Cortex of kidney (tissue), 1 donor: ENCODE results near the gene NPHP4.

Experiments used
- DNase-seq: peaks from one replicate; lab custom pipeline; 2025; lab: John Stamatoyannopoulos, UW

The NPHP4 gene

GRCh38 chr1:5971471-5972197 lies 20.6 kb downstream of the NPHP4 start:
- no peak for DNase-seq

DNA sequence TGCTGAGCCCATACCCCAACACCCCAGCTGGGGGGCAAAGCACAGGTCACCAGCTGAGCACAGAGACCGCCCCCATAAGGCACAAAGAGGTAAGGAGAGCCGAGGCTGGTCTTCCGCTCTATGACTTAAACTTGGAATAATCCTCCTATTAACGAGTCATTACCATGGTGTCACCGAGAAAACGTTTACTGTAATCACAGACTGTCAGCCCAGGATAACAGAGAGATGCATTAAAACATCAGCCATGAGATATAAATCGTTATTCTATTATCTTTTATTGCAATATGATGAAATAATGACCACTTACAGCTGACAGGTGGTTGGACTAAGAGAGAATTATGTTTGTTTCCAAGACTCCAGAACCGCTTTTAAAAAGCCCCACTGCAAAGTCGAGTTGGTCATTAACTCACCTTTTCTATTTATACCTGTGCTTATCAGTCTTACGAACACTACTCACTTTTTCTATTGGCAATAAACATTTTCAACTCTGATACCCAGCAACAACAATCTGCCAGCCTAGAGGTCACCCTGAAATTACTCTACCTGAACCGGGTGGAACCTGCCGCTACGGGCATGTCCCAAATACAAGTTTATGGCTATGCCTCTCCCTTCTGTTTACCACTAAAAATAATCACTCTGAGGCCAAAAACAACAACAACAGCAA lies 21.5 kb downstream of the NPHP4 start:
- DNase-seq = no peak

DNA sequence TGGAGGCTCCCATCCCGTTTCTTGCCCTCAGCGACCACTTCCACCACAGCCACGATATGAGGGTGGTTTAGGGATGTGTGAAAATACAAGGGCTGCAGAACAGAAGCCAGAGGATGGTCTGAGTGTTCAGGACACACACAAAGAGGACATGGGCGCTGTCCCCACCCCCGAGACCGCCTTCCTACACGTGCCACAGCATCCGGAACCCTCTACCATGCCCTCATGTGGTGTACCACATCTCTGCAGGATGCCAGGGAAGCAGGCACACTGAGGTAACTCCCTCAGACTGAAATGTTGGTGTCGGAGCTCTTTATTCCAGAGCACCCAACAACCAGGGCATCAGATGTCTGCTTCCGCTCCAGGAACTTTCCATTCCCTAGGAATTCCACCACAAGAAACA lies 23.1 kb downstream of the NPHP4 start:
- no peak for DNase-seq

- DNase-seq = no peak
Observed at GRCh38 chr1:5968161-5968736, 24.0 kb downstream of the NPHP4 start.

GRCh38 chr1:5967351-5968160 lies 24.7 kb downstream of the NPHP4 start:
- DNase-seq = no peak

DNA sequence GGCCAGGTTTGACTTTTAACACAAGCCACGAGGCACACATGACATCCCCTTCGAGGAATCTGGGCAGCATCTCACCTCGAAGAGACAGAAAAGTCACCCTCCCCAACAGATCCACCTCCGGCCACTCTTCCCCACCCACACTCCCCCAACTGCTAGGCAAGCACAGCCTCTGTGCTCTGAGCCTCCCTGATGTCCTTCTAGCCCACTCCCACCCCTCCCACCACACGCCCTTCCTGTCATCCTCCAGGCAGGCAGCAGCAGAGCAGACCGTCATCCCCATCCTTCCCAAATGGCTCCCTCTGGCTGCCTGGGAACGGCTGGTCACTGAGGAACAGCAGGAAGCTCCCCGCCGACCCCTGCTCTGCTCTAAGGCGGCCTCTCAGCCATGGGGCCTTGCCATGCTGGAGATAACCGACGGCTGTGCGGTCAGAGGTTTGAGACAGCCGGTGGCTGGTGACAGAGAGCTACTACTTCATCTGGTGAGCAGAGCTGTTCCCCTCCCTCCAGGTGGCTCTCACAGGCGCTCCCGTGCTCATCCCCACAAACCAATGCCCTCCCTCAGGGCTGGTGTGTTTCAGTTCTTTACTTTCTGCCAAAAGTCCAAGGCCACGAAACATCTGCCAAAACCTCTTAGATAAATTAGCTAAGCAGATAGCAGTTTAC lies 25.6 kb downstream of the NPHP4 start:
- no peak for DNase-seq

GRCh38 chr1:5965586-5966131 lies 26.6 kb downstream of the NPHP4 start:
- DNase-seq = no peak

DNA sequence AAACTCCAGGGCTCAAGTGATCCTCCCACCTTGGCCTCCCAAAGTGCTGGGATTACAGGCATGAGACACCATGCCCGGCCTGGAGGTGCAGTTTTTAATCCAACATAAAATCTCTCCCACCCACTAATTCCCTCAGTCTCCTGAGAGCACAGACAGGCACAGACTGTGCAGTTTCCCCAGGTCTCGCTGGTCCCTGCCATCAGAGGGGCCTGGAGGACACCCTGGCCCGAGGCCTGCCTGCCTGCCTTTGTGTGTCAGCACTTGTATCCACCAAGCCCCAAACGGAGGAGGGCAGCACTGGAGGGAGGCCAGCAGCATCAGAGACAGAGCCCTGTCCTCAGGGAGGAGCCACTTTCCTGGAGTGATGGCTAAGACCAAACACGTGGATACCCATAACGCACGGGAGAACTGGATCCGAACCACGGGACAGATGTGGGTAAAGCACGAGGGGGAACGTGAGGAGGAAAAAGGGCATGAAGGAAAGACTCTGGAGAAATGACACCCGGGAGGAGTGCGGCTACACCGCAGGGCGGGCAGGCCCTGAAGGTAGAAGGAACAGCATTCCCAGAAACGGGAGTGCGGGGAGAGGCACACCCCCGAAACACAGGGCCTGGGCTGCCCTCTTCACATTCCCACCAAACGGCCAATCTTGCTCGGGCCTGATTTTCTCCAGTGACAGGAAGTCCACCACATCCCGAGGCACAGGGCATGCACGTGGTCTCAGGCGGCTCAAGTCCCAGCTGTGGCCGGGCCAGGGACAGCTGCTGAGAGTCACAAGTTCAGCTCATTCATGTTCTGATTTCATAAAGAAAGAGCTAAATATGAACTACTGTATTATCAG lies 29.7 kb downstream of the NPHP4 start:
- no peak for DNase-seq

DNA sequence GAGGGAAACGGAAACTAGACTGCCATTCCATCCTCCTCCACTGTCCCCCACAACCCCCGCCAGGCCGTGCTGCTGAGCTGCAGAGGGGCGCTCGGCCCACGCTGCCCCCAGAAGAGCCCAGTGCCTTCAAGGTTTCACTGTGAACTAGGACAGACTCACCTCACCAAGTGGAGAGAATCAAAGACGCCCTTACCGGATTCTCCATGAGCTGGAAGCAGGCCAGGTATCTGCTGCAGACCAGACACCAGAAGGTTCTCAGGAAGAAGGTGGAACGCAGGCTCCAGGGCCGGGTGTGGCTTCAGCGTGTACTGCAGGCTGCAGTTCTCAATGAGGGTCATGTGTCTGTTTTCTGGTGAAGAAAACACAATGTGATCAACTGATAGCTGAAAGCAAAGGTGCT lies 30.6 kb downstream of the NPHP4 start:
- DNase-seq = no peak

DNA sequence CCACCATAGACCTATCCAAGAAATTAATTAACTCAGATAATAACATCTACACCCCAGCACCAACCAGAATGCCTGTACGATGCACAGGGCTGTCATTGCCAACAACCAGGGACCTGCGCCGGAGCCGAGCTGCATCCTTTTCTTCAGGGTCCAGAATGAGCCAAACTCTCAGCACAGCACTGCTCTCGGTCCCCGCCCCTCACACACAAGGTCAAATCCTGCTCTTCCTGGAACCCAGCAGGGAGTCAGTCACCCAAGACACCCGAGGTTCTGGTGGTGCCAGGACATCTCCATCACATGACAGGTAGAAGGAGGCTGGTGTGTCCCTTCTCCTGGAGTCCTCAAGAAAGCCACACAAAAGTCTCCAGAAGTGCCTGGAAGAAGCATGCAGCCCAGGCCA lies 31.9 kb downstream of the NPHP4 start:
- no peak for DNase-seq

GRCh38 chr1:5959667-5960230 lies 32.5 kb downstream of the NPHP4 start:
- DNase-seq = no peak

- no peak for DNase-seq
Observed at GRCh38 chr1:5959087-5959486, 33.1 kb downstream of the NPHP4 start.

GRCh38 chr1:5956022-5956830 lies 36.0 kb downstream of the NPHP4 start:
- no peak for DNase-seq

- DNase-seq = no peak
Observed at GRCh38 chr1:5955479-5955977, 36.7 kb downstream of the NPHP4 start.

- DNase-seq = no peak
Observed at GRCh38 chr1:5954964-5955363, 37.3 kb downstream of the NPHP4 start.

DNA sequence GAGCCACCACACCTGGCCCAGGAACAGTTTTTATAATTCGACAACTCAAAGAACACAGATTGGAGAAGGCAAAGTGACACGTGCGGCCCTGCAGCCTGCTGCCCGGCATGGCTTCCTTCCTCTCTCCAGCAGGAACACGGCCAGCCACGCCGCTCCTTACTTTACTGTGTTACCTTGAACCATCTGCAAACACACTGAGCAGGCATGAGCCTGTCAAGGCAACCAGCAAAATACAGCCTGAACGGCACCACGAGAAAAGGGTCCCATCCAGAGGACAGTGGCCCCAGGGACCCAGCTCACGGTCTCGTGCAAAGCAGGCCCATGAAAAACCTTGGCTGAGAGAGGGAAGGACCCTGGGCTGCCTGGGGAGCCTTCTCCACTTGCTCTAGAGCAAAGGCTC lies 38.8 kb downstream of the NPHP4 start:
- DNase-seq = no peak

GRCh38 chr1:5951846-5952410 lies 40.3 kb downstream of the NPHP4 start:
- no peak for DNase-seq

DNA sequence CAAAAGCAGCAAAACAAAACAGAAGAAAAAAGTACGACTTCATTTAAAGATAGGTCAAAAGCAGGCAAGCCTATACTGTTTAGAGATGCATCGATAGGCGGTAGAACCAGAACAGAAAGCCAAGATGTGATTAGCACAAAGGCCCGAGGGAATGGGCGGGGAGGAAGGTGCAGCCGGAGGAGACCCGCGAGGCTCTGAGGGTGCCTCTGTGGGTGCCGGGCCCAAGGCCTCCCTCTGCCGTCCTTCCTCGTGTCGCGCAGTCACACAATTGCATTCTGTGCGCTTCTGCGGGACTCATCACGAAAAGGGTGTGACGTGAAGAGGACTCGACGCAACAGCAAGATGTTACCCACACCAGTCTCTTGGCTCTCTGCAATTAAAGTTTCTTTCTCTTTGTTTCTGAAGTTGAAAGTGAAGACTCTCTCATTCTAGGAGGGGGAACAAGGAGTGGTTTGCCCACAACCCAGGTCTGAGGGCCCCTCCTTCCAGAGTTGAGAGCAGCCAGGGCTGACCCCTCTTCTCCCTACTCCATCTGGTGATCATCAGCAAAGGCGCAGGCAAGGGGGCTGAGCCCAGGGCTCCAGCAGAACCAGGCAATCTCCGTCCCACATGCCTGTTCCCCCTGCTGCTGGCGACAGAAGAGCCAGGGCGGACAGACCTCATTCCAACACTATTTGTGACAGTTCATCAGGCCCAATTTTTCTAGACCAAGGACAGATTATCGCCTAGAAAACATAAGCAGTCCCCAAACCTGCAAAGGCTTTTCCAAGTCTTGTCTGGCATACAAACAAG lies 41.0 kb downstream of the NPHP4 start:
- no peak for DNase-seq
